HCT116 (cell line): Measurements from ENCODE around the gene CHRND. TPM values are rescaled to one million over a fixed set of nuclear protein-coding genes. Genes with fewer than 3 reads are reported as not detected.

Source experiments
- ATAC-seq: fragments of 200-7000 bp; cut with Tn5 transposase; 2 replicates; pipeline ENCODE4 v1.9.1; 2020; ENCODE audit warnings: mild to moderate bottlenecking, moderate library complexity
- BruUV-seq: library from RNA; stranded (reverse); fragments of 400-500 nt; replicated peaks from 2 replicates; lab custom pipeline; 2021; lab: Mats Ljungman, UMichigan
- CTCF ChIA-PET: fragments of 300-600 bp; sonication (Branson Sonifier 250); formaldehyde crosslinking; loops from one replicate; lab custom pipeline; 2021; ENCODE audit warnings: antibody characterized with exemption; lab: Charles Lee
- POLR2A ChIA-PET: fragments of 300-600, 350-600 bp; sonication (Branson Sonifier 250); formaldehyde crosslinking; loops from one replicate; lab custom pipeline; 2021; ENCODE audit warnings: antibody characterized with exemption; lab: Charles Lee
- RAD21 ChIA-PET, 2 experiments: fragments of 300-600 bp; sonication (Branson Sonifier 250); formaldehyde crosslinking; loops; one replicate each; lab custom pipeline; 2023; ENCODE audit warnings: low total read pairs in 2 of 2; ENCODE audit not compliant: uncharacterized antibody in 2 of 2, unreplicated experiment in 2 of 2, low non-redundant PET in 1 of 2; lab: Charles Lee
- DNase-seq: peaks from one replicate; pipeline ENCODE4 v3.0.0-alpha.2; 2010; ENCODE audit warnings: low read depth, low spot score
- H2AFZ ChIP-seq: fragments of 200-600 bp; shearing (Covaris generic), sonication (generic); 2 replicates; pipeline ENCODE4 v1.6.1; 2017; ENCODE audit warnings: low read depth, mixed run types, mixed read lengths, antibody characterized with exemption, low read length; ENCODE audit not compliant: poor library complexity, severe bottlenecking
- H3K27ac ChIP-seq: 2 replicates; pipeline ENCODE4 v1.5.1; 2012; ENCODE audit warnings: low read depth, low read length
- H3K27me3 ChIP-seq: fragments of 200-600 bp; sonication (generic); 2 replicates; pipeline ENCODE4 v1.6.1; 2016; ENCODE audit warnings: mixed run types, low read length, mixed read lengths; ENCODE audit not compliant: insufficient read depth
- H3K36me3 ChIP-seq, 2 experiments: fragments of 200-500 bp in 1 of 2; fragments of 200-600 bp in 1 of 2; sonication (Bioruptor generic) in 1 of 2; sonication (generic) in 1 of 2; 2 replicates each; pipeline versions ENCODE4 v1.5.1 to v1.6.1; 2014 to 2016; ENCODE audit warnings: low read length in 2 of 2, inconsistent platforms in 1 of 2, mixed read lengths in 1 of 2, mixed run types in 1 of 2; ENCODE audit not compliant: insufficient read depth in 2 of 2, control insufficient read depth in 1 of 2
- H3K4me1 ChIP-seq, 2 experiments: fragments of 200-600 bp in 1 of 2; sonication (generic) in 1 of 2; 2 replicates each; pipeline versions ENCODE4 v1.5.1 to v1.6.1; 2012 to 2017; ENCODE audit warnings: low read length in 2 of 2, inconsistent platforms in 1 of 2, mild to moderate bottlenecking in 1 of 2, mixed read lengths in 1 of 2, mixed run types in 1 of 2, moderate library complexity in 1 of 2; ENCODE audit not compliant: insufficient read depth in 2 of 2, control insufficient read depth in 1 of 2
- H3K4me2 ChIP-seq: fragments of 200-600 bp; sonication (generic); 2 replicates; pipeline ENCODE4 v1.6.1; 2017; ENCODE audit warnings: mixed run types, low read length, mixed read lengths
- H3K4me3 ChIP-seq, 2 experiments: fragments of 200-600 bp in 1 of 2; sonication (generic) in 1 of 2; replicated peaks in 1 of 2; 2 replicates each; pipeline ENCODE4 v1.5.1; 2011 to 2016; ENCODE audit warnings: low read length in 2 of 2, control low read depth in 1 of 2, low read depth in 1 of 2, mild to moderate bottlenecking in 1 of 2, mixed read lengths in 1 of 2, mixed run types in 1 of 2
- H3K79me2 ChIP-seq: fragments of 200-600 bp; sonication (generic); 2 replicates; pipeline ENCODE4 v1.6.1; 2017; ENCODE audit warnings: mild to moderate bottlenecking, mixed run types, low read length, moderate library complexity, mixed read lengths; ENCODE audit not compliant: insufficient read depth
- H3K9ac ChIP-seq: fragments of 200-600 bp; sonication (generic); 2 replicates; pipeline ENCODE4 v1.6.1; 2016; ENCODE audit warnings: low read length, mixed read lengths
- H3K9me2 ChIP-seq: fragments of 200-600 bp; sonication (generic), shearing (Covaris generic); 2 replicates; pipeline ENCODE4 v1.6.1; 2017; ENCODE audit warnings: mixed run types, mild to moderate bottlenecking, moderate library complexity; ENCODE audit not compliant: insufficient read depth
- H3K9me3 ChIP-seq, 2 experiments: fragments of 200-500 bp in 1 of 2; fragments of 200-600 bp in 1 of 2; sonication (Bioruptor generic) in 1 of 2; sonication (generic) in 1 of 2; 2 replicates each; pipeline ENCODE4 v1.6.1; 2014 to 2017; ENCODE audit warnings: low read length in 2 of 2, mixed read lengths in 2 of 2, inconsistent platforms in 1 of 2, low read depth in 1 of 2, mild to moderate bottlenecking in 1 of 2, mixed run types in 1 of 2, moderate library complexity in 1 of 2; ENCODE audit not compliant: control insufficient read depth in 1 of 2, insufficient read depth in 1 of 2
- H4K20me1 ChIP-seq: fragments of 200-600 bp; sonication (generic), shearing (Covaris generic); 2 replicates; pipeline ENCODE4 v1.6.1; 2017; ENCODE audit warnings: mixed run types, mild to moderate bottlenecking, moderate library complexity; ENCODE audit not compliant: insufficient read depth
- CBX3 ChIP-seq: IDR thresholded peaks from 2 replicates; pipeline ENCODE4 v1.6.1; 2012; ENCODE audit warnings: low read depth
- EGR1 ChIP-seq: IDR thresholded peaks from 2 replicates; pipeline ENCODE4 v1.6.1; 2012; ENCODE audit warnings: low read depth
- ELF1 ChIP-seq: IDR thresholded peaks from 2 replicates; pipeline ENCODE4 v1.6.1; 2012; ENCODE audit warnings: low read depth, borderline replicate concordance
- EZH2 ChIP-seq: fragments of 200-600 bp; sonication (generic); IDR thresholded peaks from 2 replicates; pipeline ENCODE4 v1.6.1; 2017; ENCODE audit warnings: antibody characterized with exemption, mixed run types
- FOSL1 ChIP-seq: IDR thresholded peaks from 2 replicates; pipeline ENCODE4 v1.6.1; 2012; ENCODE audit warnings: low read depth
- POLR2A ChIP-seq: IDR thresholded peaks from 2 replicates; pipeline ENCODE4 v1.7.0; 2011; ENCODE audit warnings: borderline replicate concordance; ENCODE audit not compliant: insufficient read depth, insufficient read length; ENCODE audit errors: extremely low read depth
- POLR2AphosphoS5 ChIP-seq: IDR thresholded peaks from 2 replicates; pipeline ENCODE4 v1.6.1; 2011; ENCODE audit warnings: mild to moderate bottlenecking, low read depth, low read length, moderate library complexity
- RAD21 ChIP-seq: IDR thresholded peaks from 2 replicates; pipeline ENCODE4 v1.6.1; 2012; ENCODE audit warnings: low read depth, mild to moderate bottlenecking
- REST ChIP-seq: IDR thresholded peaks from 2 replicates; pipeline ENCODE4 v1.6.1; 2012; ENCODE audit warnings: low read depth
- SP1 ChIP-seq: IDR thresholded peaks from 2 replicates; pipeline ENCODE4 v1.6.1; 2012; ENCODE audit warnings: low read depth
- TCF7L2 ChIP-seq: IDR thresholded peaks from 2 replicates; pipeline ENCODE4 v1.7.0; 2011; ENCODE audit warnings: borderline replicate concordance, inconsistent platforms; ENCODE audit not compliant: insufficient read depth, insufficient read length; ENCODE audit errors: extremely low read depth
- YY1 ChIP-seq: IDR thresholded peaks from 2 replicates; pipeline ENCODE4 v1.6.1; 2011; ENCODE audit warnings: low read length, low read depth, moderate library complexity, mild to moderate bottlenecking; ENCODE audit not compliant: insufficient replicate concordance; ENCODE audit errors: extremely low read depth
- intact Hi-C: fragments of 100-400 bp; cut with micrococcal nuclease; formaldehyde crosslinking; loops from 2 replicates; pipeline ENCODE4 v1.10.0; 2022
- total RNA-seq: library from RNA; stranded (reverse); gene quantifications from one replicate; pipeline ENCODE4 v1.2.1, GENCODE V29; 2021; ENCODE audit not compliant: unreplicated experiment
- TF ChIP-seq, protein P1 (sequence below): IDR thresholded peaks from 2 replicates; pipeline ENCODE4 v1.6.1; 2012

CHRND gene
- total RNA-seq, 1 experiment from 2014 or later = not detected

GRCh38 chr2:232479341-232480200 is 46.4 kb upstream of the CHRND start:
- TF ChIP-seq SP1 (no peak), ELF1 (no peak), RAD21 (no peak), EGR1 (no peak)
- TF ChIP-seq, protein P1, sequence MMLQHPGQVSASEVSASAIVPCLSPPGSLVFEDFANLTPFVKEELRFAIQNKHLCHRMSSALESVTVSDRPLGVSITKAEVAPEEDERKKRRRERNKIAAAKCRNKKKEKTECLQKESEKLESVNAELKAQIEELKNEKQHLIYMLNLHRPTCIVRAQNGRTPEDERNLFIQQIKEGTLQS = no peak
- H3K9me3 ChIP-seq = no peaks in the 10 kb centered on the region
- no TSS peak for BruUV-seq
- H3K36me3 ChIP-seq = no peaks in the 10 kb centered on the region
- H4K20me1 ChIP-seq = no peaks in the 10 kb centered on the region
- no peak overlapping the region for H3K9ac ChIP-seq
- ChIA-PET CTCF (no interaction called here), POLR2A (no interaction called here), RAD21 (no interaction called here)
- H3K79me2 ChIP-seq = no peaks in the 10 kb centered on the region
- no peak overlapping the region for H3K4me2 ChIP-seq
- H3K4me3 ChIP-seq = no peak overlapping the region
- H2AFZ ChIP-seq = no peak overlapping the region
- H3K27ac ChIP-seq = no peak overlapping the region
- DNase-seq (no peak), ATAC-seq (peak; percentile 44; the same call in 1 of the 2 replicates)
- H3K4me1 ChIP-seq = no peaks in the 10 kb centered on the region
- peaks cover 7% of the 10 kb centered on the region; the same call in 1 of the 2 replicates for H3K27me3 ChIP-seq
- intact Hi-C loops = no loop called here
- H3K9me2 ChIP-seq = no peaks in the 10 kb centered on the region

DNA sequence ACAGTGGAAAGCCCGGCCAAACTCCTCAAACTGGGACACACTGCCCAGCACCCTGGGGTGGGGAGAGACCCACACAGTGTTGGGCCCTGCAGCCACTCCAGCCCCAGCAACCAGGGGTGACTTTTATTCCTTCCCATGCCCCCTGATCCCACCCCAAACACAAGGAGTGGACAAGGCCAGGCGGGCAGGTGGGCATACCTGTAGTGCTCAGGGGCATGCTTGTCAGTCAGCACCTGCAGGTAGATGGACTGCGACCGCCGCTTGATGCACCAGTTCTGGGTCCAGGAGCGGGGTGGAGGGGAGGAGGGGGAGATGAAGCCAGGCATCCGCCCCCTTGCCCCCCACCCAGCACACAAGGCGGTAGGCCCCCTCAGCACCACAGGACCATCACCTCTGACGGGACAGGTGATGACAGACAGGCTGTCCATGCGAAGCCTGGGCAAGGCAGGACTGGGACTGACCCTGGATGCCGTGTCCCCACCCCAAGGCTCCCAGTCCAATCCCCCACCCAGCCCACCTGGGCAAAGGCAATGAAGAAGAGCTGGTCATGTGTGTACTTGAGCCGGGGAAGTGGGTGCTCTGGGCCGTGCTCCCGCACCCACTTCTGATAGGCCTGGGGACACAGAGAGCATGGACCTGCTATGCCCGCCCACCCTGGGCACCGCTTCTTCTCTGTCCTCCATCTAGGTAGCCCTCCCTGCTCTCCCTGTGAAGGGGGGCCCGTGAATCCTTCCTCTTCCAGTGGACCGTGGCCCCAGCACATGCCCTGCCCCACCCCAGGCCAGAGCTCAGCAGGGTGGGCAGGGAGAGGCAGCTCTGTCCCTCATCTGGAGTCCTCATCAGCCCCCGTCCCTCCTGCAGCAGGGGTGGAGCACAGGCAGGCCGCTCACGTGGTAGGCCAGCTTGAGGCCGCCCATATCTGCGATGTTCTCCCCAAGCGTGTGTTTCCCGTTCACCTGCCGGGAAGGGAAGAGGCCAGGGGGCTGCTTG is 45.5 kb upstream of the CHRND start:
- Histone ChIP-seq H3K9me2 (no peaks in the 10 kb centered on the region), H3K27me3 (no peaks in the 10 kb centered on the region), H3K4me1 (no peaks in the 10 kb centered on the region), H3K9me3 (no peaks in the 10 kb centered on the region), H3K4me2 (no peak overlapping the region), H3K79me2 (no peaks in the 10 kb centered on the region), H3K36me3 (no peaks in the 10 kb centered on the region), H2AFZ (no peak overlapping the region), H3K9ac (no peak overlapping the region), H3K27ac (no peak overlapping the region), H4K20me1 (no peaks in the 10 kb centered on the region), H3K4me3 (no peak overlapping the region)
- intact Hi-C loops = no loop called here
- RAD21 ChIA-PET = no interaction called here
- no TSS peak for BruUV-seq
- DNase-seq = no peak
- CTCF ChIA-PET = no interaction called here
- ATAC-seq = no peak
- POLR2A ChIA-PET = no interaction called here
- no peak for TF ChIP-seq SP1
- TF ChIP-seq CBX3 = no peak
- no peak for TF ChIP-seq TCF7L2
- TF ChIP-seq POLR2AphosphoS5 = no peak
- no peak for TF ChIP-seq FOSL1
- TF ChIP-seq YY1 = no peak
- TF ChIP-seq EZH2 = no peak
- TF ChIP-seq POLR2A = no peak
- no peak for TF ChIP-seq REST
- TF ChIP-seq ELF1 = no peak
